NCI-H146 treated with DMSO at 0.1 percent for 48 hours (cell line): Measurements from ENCODE around the gene FADD.

ENCODE experiments used
- DNase-seq: peaks from one replicate; lab custom pipeline; 2025; ENCODE audit not compliant: unreplicated experiment; lab: John Stamatoyannopoulos, UW

The FADD gene, protein sequence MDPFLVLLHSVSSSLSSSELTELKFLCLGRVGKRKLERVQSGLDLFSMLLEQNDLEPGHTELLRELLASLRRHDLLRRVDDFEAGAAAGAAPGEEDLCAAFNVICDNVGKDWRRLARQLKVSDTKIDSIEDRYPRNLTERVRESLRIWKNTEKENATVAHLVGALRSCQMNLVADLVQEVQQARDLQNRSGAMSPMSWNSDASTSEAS

DNA sequence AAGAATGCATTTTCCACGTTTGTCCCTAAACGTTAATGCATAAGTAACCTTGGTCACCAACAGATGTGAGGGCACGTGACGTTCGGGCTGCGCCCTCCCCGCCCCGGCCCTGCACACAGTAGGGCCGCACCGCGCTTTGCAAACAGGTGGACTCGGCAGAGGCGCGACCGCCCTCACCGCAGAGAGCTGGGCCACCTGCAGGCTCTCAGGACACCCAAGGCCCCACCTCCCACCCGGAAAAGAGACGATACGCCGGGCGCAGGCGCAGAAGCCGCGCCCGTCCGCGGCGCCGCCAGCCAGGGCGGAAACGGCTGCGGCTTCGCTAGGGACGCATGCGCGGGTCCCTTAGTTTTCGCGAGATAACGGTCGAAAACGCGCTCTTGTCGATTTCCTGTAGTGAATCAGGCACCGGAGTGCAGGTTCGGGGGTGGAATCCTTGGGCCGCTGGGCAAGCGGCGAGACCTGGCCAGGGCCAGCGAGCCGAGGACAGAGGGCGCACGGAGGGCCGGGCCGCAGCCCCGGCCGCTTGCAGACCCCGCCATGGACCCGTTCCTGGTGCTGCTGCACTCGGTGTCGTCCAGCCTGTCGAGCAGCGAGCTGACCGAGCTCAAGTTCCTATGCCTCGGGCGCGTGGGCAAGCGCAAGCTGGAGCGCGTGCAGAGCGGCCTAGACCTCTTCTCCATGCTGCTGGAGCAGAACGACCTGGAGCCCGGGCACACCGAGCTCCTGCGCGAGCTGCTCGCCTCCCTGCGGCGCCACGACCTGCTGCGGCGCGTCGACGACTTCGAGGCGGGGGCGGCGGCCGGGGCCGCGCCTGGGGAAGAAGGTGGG lies at the start of gene FADD:
Gene FADD (plus strand): TSS at position 377 of the 831 bp plus-strand sequence. CDS start 164 bp downstream, at position 541.
- peak; percentile 82 for DNase-seq

DNA sequence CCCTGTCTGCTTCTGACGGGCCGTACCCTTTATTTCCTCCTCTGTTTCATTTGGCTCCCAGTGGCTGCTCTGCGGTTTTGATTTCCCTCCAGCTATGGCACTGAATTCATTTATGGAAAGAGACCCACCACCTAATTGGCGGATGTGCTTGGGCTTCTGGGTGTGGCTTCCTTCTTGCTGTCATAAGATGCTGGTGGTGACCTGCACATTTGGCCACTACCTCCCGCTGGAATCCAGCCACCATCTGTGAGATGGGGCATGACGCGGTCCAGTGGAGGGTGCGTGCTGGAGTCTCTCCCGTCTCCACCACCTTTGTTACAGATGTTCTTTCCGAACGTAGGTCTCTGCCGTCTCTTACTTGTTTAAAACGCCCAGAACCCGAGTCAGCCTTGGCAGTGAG lies 47.7 kb upstream of the FADD start:
- DNase-seq = no peak

DNA sequence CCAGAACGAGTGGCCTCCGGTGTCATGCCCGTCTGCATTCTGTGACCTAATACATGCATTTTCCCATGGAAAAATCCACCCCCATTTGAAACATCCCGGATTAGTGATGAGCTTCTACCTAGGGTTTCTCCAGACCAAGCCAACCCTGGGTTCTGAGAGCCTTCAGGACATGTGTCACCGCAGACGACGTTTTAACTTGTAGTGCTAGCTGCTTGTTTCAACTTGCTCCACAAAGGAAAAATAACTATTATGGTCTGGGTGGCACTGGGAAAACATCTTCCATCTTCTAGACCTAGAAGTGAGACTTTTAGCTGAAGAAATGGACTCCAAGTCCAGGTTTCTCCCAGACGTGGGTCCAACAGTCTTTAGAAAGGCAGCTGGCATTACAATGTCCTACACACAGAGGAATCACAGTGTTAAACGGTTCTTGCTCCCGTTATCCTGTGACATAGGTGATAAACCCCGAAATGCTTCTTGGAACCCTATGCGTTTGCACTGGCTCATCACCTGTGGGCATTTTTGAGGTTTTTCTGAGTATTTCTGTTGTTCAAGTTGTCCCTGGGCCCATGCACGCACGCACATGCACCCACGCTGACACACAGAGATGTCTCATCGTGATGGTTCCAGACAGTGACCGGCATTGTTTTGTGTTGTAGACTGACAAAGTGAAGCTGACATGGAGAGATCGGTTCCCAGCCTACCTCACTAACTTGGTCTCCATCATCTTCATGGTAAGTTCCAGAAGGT lies 46.6 kb upstream of the FADD start:
- no peak for DNase-seq

DNA sequence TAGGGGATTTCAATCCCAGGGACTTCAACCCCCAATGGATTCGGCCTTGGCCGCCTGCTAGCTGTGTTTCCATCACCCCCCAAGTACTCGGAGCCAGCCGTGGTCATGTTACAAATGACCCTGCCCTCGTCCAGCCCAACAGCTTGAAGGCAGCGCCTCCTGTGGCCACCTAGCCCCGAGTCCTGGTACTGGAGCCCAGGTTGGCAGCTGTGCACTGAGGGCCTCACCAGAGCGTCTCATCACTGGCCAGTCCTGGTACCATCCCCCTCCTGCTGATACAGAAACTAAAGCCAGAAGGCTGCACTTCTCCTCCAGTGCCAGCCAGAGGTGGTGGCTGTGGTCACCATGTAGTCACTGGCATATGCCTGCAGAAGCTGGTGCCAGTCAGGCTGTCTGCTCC lies 44.9 kb upstream of the FADD start:
- DNase-seq = no peak

DNA sequence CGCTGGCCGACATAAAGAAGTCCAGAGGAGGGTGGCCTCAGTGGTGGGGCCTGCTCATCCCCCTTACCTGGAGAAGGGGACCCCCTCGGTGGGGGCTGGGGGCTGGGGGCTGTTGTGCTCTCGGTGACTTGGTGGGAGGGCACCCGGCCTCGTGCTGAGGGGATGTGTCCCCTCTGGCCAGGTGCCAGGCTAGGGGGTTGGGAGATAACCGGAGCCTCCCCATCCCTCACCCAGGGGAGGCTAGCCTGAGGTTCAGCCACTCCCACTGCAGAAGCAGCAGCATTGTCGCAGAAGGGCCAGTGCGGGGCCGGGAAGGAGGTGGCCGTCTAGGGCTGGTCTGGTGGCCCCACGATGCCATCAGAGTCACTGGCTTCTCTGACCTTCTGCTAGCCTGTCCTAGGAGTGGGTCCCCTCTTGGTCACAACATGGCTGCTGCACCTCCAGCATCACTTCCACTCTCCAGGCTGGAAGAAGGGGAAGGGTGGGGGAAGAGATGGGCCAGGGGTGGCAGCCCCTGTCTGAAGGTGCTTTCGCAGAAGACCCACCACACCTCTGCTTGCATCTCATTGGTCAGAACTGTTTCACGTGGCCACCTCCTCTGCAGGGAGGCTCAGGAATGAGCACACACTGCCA lies 44.2 kb upstream of the FADD start:
- DNase-seq = no peak

DNA sequence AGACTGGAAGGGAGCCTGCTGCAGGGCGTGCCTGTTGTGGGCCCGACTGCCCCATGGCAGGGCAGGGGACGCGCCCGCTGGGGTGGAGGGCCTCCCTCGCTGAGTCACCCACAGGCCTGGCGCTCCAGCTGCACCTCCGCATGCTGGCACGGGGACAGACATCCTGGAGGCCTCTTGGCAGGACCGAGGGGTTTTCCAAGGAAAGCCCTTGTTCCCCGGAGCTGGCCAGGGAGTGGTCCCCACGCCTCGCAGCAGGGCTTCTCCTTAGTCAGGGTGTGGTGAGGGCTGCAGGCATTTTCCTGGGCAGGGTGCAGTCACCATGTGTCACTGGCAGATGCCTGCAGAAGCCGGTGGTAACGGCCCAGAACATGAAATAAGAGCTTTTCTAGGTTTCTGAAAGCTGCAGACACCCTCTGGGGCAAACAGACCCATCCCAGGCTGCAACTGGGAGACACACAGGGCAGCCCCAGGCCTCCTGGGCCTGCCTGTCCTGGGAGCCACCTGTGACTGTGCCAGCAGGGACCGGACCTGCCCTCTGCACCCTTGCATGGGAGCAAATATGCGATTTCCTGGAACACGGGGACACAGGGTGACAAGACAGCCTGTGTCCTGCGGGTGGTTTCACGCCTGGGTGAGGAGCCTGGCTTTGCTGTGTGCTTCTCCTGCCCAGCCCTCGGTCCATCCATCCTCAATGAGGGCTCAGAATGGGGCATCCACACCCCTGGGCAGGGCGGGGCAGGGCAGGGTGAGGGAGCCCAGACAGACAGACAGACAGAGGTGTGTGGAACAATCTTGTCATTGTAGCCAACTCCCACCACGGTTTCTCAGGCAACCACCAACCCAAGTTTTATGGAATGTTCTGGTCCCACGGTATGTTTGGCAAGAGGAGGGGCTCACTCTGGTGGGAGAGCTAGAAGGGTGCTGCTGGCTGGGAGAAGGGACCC lies 43.2 kb upstream of the FADD start:
- no peak for DNase-seq

DNA sequence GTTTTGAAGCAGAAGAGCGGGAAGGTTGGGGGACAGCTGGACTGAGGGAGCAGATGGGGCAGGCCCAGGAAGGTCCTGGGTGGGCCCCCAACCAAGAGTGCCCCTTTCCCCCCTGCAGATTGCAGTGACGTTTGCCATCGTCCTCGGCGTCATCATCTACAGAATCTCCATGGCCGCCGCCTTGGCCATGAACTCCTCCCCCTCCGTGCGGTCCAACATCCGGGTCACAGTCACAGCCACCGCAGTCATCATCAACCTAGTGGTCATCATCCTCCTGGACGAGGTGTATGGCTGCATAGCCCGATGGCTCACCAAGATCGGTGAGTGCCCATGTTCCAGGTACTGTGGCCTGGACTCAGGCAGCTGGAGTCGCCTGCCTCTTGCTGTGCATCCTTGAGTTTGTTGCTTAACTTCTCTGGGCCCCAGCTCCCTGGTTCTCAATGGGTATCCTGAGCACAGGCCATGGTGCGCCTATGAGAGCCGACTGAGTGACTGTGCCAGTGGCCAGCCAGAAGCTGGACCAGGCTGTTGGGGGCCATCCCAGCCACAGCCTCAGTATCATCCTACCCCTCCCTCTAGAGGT lies 42.0 kb upstream of the FADD start:
- no peak for DNase-seq

DNA sequence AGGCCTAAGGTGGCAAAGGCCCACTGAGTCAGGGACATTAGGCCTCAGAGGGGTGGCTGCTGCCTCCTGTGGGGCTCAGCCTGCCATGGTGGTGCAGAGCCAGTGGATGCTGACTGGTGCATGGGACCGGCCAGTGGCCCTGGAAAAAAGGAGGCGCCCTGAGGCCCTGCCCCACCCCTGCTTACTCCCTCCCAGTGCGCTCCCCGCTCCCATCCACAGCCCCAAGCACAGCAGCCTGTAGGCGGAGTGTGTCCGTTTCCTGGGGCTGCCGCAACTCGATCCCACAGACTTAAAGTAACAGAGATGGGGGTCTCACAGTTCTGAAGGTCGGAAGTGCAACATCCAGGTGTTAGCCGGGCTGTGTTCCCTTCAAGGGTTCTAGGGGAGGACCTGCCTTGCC lies 38.4 kb upstream of the FADD start:
- DNase-seq = no peak

DNA sequence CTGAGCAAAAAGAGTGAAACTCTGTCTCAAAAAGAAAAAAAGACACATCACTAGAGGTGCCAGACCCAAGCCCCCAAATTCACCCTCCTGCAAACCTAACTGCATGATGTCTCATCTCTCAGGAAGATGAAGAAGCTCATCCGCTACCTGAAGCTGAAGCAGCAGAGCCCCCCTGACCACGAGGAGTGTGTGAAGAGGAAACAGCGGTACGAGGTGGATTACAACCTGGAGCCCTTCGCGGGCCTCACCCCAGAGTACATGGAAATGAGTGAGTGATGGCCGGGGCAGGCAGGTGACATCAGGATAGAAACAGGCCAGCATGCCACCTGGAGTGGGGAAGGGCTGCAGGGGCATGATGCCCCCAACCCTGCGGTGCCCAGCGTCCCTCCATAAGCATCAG lies 36.0 kb upstream of the FADD start:
- DNase-seq = no peak

DNA sequence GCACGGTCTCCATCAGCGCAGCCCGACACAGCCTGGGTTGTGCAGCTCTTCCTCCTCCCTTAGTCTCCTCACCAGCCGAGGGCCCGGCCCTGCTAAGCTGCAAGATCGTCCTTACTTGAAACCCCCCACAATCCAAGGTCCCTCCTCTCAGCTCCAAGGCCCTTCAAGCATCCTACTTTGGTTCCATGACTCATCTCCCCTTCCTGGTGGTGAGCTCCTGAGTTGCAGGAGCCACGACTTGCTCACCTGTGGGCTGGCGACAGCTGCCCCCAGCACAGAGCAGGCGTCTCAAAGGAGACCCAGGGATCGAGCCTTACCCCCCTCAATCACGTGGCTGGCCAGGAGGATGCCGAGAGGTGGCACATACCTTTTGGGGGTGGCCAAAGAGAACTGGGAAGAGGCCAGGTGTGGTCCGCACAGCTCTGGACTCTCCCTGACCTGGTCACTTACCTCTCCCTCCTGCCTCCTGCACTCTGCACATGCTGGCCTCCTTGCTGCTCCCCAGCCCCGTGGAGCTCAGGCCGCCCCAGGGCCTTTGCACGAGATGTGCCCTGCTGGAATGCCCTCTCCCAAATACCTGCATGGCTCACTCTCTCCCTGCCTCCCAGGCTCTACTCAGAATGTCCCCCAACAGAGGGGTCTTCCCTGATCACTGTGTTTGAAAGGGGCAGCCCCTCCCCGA lies 35.2 kb upstream of the FADD start:
- no peak for DNase-seq

DNA sequence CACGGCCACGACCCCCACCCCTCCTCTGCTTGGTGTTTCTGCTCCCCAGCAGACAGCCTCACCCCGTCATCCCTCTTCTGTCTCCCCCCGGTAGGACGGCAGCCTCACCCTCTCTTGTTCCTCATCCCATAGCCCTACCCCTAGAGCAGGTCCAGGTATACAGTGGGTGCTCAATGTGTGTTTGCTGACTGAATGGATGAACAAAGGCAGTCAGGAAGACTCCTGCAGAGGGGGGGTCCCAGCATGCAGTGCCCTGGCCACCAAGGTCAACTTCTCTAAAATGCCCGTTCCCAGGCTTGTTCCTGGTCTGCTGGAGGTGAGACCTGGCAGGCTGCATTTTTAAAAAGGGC lies 34.7 kb upstream of the FADD start:
- DNase-seq = no peak

DNA sequence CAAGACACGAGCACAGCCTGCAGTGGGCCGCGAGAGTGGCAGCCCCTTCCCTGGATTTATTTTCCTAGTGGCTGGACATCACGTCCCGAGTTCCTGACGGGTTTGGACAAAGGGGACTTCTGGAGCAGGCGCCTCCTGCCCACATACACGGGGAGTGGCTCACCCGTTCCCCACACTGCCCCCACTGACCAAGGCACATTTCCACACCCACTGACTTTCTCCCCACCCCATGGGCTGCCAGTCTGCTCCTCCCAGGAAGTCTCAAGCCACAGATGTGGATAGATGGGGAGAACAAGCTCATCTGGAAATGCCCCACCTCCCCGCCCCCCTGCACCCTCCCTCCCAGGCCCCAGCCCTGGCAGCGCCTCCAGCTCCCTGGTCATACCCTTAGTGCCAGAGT lies 34.0 kb upstream of the FADD start:
- no peak for DNase-seq

DNA sequence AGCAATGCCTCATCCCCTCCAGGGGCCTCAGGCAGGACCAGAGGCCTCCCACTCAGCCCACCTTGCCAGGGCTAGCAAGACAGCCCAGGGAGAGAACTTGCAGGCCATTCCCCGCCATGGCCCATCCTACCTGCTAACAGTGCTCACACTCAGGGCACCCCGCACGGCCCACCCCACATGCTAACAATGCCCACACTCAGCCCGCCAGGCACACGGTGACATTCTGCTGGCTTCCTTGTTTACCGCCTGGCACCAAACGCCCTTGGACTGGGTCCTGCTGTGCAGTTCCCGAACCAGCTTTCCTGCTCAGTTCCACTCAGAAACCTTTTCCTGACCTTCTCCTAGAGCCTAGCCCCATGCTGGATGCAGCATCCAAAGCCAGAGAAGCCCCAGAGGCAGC lies 33.5 kb upstream of the FADD start:
- no peak for DNase-seq

DNA sequence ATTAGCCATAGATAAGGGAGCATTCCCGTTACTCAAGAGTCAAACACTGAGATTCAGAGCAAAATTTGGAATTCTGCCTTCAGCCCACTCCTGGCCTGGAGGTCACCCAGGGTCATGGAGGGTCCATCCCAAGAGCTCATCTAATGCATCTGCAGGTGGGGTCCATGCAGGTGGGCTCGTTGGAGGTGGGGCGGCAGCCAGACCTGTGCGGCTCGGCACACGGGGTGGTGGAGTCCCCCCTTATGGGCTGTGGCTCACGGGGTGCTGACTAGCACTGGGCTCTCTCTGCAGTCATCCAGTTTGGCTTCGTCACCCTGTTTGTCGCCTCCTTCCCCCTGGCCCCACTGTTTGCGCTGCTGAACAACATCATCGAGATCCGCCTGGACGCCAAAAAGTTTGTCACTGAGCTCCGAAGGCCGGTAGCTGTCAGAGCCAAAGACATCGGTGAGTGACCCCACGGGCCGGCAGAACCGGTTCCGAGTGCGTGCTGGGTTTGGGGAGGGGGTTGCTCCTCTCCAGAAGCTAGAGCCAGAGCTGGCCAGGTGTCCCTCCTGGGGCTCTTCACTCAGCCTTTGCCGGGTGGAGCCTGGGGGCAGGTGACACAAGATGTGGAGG lies 32.4 kb upstream of the FADD start:
- DNase-seq = no peak

DNA sequence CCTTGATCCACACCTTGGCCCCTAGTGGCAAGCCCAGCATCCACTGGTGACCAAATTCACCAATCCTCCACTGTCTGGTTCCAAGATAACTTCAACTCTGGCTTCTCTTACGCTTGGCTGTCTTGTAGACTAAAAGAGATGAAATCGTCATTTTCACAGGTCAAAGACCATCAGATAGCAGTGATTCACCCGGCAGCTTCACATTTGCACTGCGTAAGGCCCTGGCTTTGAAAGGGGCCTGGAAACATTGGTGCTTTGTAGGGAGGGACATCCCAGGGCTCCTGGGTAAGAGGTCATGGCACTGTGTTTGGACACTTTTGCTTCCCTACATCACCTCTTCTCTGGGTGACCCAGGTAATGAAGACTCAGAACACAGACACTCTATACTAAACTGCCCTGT lies 30.1 kb upstream of the FADD start:
- DNase-seq = no peak

DNA sequence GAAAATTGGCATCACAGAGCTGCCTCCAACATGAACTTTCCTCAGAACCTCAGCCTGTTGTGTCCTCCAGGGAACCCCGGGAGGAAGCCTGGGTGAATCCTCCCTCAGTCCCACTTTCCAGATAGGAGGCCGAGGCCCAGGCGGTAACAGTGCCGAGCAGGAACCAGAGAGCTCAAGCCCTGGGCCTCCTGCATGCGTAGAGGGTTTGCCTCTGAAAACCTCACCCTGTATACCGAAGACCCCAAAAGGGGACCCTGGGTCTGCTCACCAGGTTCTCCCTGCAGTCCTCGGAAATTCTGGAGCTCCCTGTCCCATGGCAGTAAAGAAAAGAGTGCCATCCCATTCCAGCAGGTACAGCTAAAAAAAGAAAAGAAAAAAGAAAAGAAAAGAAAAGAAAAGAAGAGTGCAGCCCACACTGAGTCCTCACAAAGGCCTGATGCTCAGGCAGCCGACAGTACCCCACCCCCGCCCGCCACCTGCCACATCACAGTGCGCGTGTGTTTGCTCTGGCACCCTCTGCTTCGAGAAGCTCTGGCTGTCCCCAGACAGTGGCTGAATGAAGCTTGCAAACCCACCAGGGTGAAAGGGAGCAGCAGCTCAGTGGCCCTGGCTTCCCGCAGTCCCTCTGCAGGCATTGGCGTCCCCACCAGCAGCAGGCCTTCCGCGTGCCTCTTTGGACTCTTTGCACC lies 28.4 kb upstream of the FADD start:
- no peak for DNase-seq

DNA sequence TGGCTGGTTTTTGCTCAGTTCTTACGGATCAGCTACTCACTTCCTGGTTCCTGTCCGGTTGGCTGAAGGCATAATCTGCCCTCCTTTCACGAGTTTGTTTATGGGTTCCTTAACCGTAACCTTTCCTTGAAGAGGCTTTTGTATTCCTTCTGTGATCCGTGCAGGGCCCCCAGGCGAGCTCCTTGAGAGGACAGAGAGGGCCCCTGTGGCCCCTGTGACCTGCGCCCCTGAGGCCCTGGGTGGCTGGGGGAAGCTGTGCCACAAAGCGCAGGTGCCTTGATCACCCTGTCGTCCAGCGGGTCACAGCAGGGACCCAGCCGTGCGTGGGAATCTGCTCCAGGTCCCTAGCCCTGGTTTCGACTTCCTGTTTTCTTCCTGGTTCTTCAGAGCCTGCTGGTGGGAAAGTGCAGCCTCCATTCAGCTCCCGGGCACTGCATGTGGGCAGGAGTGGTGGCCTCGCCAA lies 27.8 kb upstream of the FADD start:
- DNase-seq = no peak

DNA sequence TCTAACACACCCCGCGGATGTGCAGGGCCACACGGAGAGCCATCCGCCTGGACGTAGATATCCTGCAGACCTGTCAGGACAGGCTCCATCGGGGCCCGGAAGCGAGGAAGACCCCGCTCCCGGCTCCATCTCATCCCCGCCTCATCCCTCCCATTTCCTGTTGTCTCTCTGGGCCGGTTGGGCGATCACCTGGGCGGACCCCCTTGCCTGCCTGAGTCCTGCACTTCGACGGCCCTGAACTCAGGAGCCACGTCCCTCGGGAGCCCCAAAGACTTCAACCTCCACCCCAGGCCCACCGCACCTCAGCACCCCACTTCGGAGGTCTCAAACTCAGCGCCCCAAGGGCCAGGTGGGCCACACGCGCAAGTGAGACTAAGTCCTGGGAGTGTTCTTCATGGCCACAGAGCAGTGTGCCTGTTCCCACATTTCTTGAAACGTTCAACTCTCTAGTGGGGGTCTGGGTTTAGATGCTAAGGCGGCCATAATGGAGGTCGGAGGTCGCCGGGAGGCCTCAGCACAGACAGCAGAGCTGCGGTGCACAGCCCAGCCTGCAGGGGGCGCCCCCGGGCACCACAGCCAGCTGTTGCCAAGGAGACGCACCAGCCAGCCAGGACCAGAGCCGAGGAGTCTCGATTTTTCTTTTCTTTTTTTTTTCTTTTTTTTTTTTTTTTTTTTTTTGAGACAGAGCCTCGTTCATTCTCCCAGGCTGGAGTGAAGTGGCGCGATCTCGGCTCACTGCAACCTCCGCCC lies 26.0 kb upstream of the FADD start:
- DNase-seq = no peak
